DMS153 (cell line): ENCODE measurements around the gene PCDHGA2.
"Not testable (repeated sequence)": the region's sequence is repeated elsewhere in the genome, so short reads cannot be mapped to it uniquely, and the experiment has no call there.

Experiments
- DNase-seq: peaks from one replicate; lab custom pipeline; 2025; lab: John Stamatoyannopoulos, UW

PCDHGA2 gene

DNA sequence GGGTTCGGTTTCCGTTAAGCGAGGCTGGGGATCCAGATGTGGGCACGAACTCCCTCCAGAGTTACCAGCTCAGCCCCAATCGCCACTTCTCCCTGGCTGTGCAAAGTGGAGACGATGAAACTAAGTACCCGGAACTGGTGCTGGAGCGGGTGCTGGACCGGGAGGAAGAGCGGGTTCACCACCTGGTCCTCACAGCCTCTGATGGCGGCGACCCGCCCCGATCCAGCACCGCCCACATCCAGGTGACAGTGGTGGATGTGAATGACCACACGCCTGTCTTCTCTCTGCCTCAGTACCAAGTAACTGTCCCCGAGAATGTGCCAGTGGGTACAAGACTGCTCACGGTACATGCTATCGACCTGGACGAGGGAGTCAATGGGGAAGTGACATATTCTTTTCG lies 44.8 kb downstream of the PCDHGA2 start:
- no peak for DNase-seq

DNA sequence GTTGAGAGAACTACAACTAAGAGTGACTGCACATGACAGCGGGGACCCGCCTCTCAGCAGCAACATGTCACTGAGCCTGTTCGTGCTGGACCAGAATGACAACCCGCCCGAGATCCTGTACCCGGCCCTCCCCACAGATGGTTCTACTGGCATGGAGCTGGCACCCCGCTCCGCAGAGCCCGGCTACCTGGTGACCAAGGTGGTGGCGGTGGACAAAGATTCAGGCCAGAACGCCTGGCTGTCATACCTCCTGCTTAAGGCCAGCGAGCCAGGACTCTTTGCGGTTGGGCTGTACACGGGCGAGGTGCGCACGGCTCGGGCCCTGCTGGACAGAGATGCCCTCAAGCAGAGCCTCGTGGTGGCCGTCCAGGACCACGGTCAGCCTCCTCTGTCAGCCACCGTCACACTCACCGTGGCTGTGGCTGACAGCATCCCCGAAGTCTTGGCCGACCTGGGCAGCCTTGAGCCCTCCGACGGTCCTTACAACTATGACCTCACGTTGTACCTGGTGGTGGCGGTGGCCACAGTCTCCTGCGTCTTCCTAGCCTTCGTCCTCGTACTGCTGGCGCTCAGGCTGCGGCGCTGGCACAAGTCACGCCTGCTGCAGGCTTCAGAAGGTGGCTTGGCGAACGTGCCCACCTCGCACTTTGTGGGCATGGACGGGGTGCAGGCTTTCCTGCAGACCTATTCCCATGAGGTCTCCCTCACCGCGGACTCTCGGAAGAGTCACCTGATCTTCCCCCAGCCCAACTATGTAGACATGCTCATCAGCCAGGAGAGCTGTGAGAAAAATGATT lies 46.1 kb downstream of the PCDHGA2 start:
- no peak for DNase-seq

DNA sequence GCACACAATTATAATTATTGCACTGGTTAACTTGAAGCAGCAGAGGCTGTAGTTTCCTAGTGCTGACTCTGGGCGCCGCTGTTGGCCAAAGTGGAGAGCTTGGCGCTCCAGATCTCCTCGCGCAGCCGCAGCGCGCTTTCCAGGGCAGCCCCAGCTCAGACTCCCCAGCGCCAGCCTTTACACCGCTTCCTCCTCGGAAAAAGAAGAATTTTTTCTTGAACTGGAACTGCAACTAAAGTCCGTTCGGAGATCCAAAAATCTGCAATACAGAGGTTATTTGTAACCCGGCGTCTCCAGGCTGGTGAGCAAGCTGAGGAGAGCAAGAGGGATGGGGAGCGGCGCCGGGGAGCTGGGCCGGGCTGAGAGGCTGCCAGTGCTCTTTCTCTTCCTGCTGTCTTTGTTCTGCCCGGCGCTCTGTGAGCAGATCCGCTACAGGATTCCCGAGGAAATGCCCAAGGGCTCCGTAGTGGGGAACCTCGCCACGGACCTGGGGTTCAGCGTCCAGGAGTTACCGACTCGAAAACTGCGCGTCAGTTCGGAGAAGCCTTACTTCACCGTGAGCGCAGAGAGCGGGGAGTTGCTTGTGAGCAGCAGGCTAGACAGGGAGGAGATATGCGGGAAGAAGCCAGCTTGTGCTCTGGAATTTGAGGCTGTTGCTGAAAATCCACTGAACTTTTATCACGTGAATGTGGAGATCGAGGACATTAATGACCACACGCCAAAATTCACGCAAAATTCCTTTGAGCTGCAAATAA lies 49.2 kb downstream of the PCDHGA2 start, which contains the start of gene PCDHGB4:
Gene PCDHGB4 (plus strand): TSS at position 142 of the 755 bp plus-strand sequence. CDS start 187 bp downstream, at position 329.
- DNase-seq, result not testable (repeated sequence)

DNA sequence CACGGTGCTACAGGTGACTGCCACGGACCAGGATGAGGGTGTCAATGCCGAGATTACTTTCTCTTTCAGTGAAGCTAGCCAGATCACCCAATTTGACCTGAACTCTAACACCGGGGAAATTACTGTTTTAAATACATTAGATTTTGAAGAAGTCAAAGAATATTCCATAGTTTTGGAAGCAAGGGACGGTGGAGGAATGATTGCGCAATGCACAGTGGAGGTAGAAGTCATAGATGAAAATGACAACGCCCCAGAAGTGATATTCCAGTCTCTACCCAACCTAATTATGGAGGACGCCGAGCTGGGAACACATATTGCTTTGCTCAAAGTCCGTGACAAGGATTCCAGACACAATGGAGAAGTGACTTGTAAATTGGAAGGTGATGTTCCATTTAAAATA lies 50.1 kb downstream of the PCDHGA2 start:
- DNase-seq, result no peak

DNA sequence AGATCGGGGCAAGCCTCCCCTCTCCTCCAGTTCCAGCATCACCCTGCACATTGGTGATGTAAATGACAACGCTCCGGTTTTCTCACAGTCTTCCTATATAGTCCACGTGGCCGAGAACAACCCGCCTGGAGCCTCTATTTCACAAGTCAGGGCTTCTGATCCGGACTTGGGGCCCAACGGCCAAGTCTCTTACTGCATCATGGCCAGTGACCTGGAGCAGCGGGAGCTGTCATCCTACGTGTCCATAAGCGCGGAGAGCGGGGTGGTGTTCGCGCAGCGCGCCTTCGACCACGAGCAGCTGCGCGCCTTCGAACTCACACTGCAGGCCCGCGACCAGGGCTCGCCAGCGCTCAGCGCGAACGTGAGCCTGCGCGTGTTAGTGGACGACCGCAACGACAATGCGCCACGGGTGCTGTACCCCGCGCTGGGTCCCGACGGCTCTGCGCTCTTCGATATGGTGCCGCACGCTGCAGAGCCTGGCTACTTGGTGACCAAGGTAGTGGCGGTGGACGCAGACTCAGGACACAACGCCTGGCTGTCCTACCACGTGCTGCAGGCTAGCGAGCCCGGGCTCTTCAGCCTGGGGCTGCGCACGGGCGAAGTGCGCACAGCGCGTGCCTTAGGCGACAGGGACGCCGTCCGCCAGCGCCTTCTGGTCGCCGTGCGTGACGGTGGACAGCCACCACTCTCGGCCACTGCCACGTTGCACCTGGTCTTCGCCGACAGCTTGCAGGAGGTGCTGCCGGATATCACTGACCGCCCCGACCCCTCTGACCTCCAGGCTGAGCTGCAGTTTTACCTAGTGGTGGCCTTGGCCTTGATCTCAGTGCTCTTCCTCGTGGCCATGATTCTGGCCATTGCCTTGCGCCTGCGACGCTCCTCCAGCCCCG lies 50.8 kb downstream of the PCDHGA2 start:
- DNase-seq, result no peak

DNA sequence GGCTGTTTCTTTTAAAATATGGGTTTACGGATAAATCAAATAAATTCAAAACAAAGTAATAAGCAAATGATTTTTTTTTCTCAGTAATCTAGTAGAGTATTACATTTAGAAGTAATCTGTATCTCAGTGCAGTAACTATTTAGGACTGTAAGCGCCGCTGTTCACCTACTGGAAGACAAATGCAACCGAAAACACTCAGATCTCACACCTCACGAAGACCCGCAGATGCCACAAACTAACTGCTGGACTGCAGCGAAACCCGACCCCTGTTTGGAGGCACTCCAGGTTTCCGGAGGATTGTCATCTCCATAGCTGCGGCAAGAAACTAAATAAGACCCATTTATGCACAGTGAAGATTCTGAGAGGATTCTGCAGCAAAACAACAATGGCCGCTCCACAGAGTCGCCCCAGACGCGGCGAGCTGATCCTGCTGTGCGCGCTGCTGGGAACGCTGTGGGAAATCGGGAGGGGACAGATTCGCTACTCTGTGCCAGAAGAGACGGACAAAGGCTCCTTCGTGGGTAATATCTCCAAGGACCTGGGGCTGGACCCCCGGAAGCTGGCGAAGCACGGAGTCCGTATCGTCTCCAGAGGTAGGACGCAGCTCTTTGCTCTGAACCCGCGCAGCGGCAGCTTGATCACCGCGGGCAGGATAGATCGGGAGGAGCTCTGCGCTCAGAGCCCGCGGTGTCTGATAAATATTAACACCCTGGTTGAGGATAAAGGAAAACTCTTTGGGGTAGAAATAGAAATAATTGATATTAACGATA lies 54.1 kb downstream of the PCDHGA2 start, which contains the start of gene PCDHGA8:
Gene PCDHGA8 (plus strand): TSS at position 205 of the 770 bp plus-strand sequence. CDS start 181 bp downstream, at position 386.
- DNase-seq, result no peak
